HCT116 (cell line): Measurements from ENCODE around the gene MPPED1. TPM values are rescaled to one million over a fixed set of nuclear protein-coding genes. Genes with fewer than 3 reads are reported as not detected.

ENCODE experiments used
- ATAC-seq: fragments of 200-7000 bp; cut with Tn5 transposase; 2 replicates; pipeline ENCODE4 v1.9.1; 2020; ENCODE audit warnings: mild to moderate bottlenecking, moderate library complexity
- BruUV-seq: library from RNA; stranded (reverse); fragments of 400-500 nt; replicated peaks from 2 replicates; lab custom pipeline; 2021; lab: Mats Ljungman, UMichigan
- CTCF ChIA-PET: fragments of 300-600 bp; sonication (Branson Sonifier 250); formaldehyde crosslinking; loops from one replicate; lab custom pipeline; 2021; ENCODE audit warnings: antibody characterized with exemption; lab: Charles Lee
- POLR2A ChIA-PET: fragments of 300-600, 350-600 bp; sonication (Branson Sonifier 250); formaldehyde crosslinking; loops from one replicate; lab custom pipeline; 2021; ENCODE audit warnings: antibody characterized with exemption; lab: Charles Lee
- RAD21 ChIA-PET, 2 experiments: fragments of 300-600 bp; sonication (Branson Sonifier 250); formaldehyde crosslinking; loops; one replicate each; lab custom pipeline; 2023; ENCODE audit warnings: low total read pairs in 2 of 2; ENCODE audit not compliant: uncharacterized antibody in 2 of 2, unreplicated experiment in 2 of 2, low non-redundant PET in 1 of 2; lab: Charles Lee
- DNase-seq: peaks from one replicate; pipeline ENCODE4 v3.0.0-alpha.2; 2010; ENCODE audit warnings: low read depth, low spot score
- H2AFZ ChIP-seq: fragments of 200-600 bp; shearing (Covaris generic), sonication (generic); 2 replicates; pipeline ENCODE4 v1.6.1; 2017; ENCODE audit warnings: low read depth, mixed run types, mixed read lengths, antibody characterized with exemption, low read length; ENCODE audit not compliant: poor library complexity, severe bottlenecking
- H3K27ac ChIP-seq: 2 replicates; pipeline ENCODE4 v1.5.1; 2012; ENCODE audit warnings: low read depth, low read length
- H3K27me3 ChIP-seq: fragments of 200-600 bp; sonication (generic); 2 replicates; pipeline ENCODE4 v1.6.1; 2016; ENCODE audit warnings: mixed run types, low read length, mixed read lengths; ENCODE audit not compliant: insufficient read depth
- H3K36me3 ChIP-seq, 2 experiments: fragments of 200-500 bp in 1 of 2; fragments of 200-600 bp in 1 of 2; sonication (Bioruptor generic) in 1 of 2; sonication (generic) in 1 of 2; 2 replicates each; pipeline versions ENCODE4 v1.5.1 to v1.6.1; 2014 to 2016; ENCODE audit warnings: low read length in 2 of 2, inconsistent platforms in 1 of 2, mixed read lengths in 1 of 2, mixed run types in 1 of 2; ENCODE audit not compliant: insufficient read depth in 2 of 2, control insufficient read depth in 1 of 2
- H3K4me1 ChIP-seq, 2 experiments: fragments of 200-600 bp in 1 of 2; sonication (generic) in 1 of 2; 2 replicates each; pipeline versions ENCODE4 v1.5.1 to v1.6.1; 2012 to 2017; ENCODE audit warnings: low read length in 2 of 2, inconsistent platforms in 1 of 2, mild to moderate bottlenecking in 1 of 2, mixed read lengths in 1 of 2, mixed run types in 1 of 2, moderate library complexity in 1 of 2; ENCODE audit not compliant: insufficient read depth in 2 of 2, control insufficient read depth in 1 of 2
- H3K4me2 ChIP-seq: fragments of 200-600 bp; sonication (generic); 2 replicates; pipeline ENCODE4 v1.6.1; 2017; ENCODE audit warnings: mixed run types, low read length, mixed read lengths
- H3K4me3 ChIP-seq, 2 experiments: fragments of 200-600 bp in 1 of 2; sonication (generic) in 1 of 2; replicated peaks in 1 of 2; 2 replicates each; pipeline ENCODE4 v1.5.1; 2011 to 2016; ENCODE audit warnings: low read length in 2 of 2, control low read depth in 1 of 2, low read depth in 1 of 2, mild to moderate bottlenecking in 1 of 2, mixed read lengths in 1 of 2, mixed run types in 1 of 2
- H3K79me2 ChIP-seq: fragments of 200-600 bp; sonication (generic); 2 replicates; pipeline ENCODE4 v1.6.1; 2017; ENCODE audit warnings: mild to moderate bottlenecking, mixed run types, low read length, moderate library complexity, mixed read lengths; ENCODE audit not compliant: insufficient read depth
- H3K9ac ChIP-seq: fragments of 200-600 bp; sonication (generic); 2 replicates; pipeline ENCODE4 v1.6.1; 2016; ENCODE audit warnings: low read length, mixed read lengths
- H3K9me2 ChIP-seq: fragments of 200-600 bp; sonication (generic), shearing (Covaris generic); 2 replicates; pipeline ENCODE4 v1.6.1; 2017; ENCODE audit warnings: mixed run types, mild to moderate bottlenecking, moderate library complexity; ENCODE audit not compliant: insufficient read depth
- H3K9me3 ChIP-seq, 2 experiments: fragments of 200-500 bp in 1 of 2; fragments of 200-600 bp in 1 of 2; sonication (Bioruptor generic) in 1 of 2; sonication (generic) in 1 of 2; 2 replicates each; pipeline ENCODE4 v1.6.1; 2014 to 2017; ENCODE audit warnings: low read length in 2 of 2, mixed read lengths in 2 of 2, inconsistent platforms in 1 of 2, low read depth in 1 of 2, mild to moderate bottlenecking in 1 of 2, mixed run types in 1 of 2, moderate library complexity in 1 of 2; ENCODE audit not compliant: control insufficient read depth in 1 of 2, insufficient read depth in 1 of 2
- H4K20me1 ChIP-seq: fragments of 200-600 bp; sonication (generic), shearing (Covaris generic); 2 replicates; pipeline ENCODE4 v1.6.1; 2017; ENCODE audit warnings: mixed run types, mild to moderate bottlenecking, moderate library complexity; ENCODE audit not compliant: insufficient read depth
- CBX3 ChIP-seq: IDR thresholded peaks from 2 replicates; pipeline ENCODE4 v1.6.1; 2012; ENCODE audit warnings: low read depth
- CEBPB ChIP-seq: IDR thresholded peaks from 2 replicates; pipeline ENCODE4 v1.6.1; 2012; ENCODE audit warnings: low read depth
- EGR1 ChIP-seq: IDR thresholded peaks from 2 replicates; pipeline ENCODE4 v1.6.1; 2012; ENCODE audit warnings: low read depth
- ELF1 ChIP-seq: IDR thresholded peaks from 2 replicates; pipeline ENCODE4 v1.6.1; 2012; ENCODE audit warnings: low read depth, borderline replicate concordance
- EZH2 ChIP-seq: fragments of 200-600 bp; sonication (generic); IDR thresholded peaks from 2 replicates; pipeline ENCODE4 v1.6.1; 2017; ENCODE audit warnings: antibody characterized with exemption, mixed run types
- EZH2phosphoT487 ChIP-seq: fragments of 200-600 bp; IDR thresholded peaks from 2 replicates; pipeline ENCODE4 v1.6.1; 2018; ENCODE audit warnings: antibody characterized with exemption, borderline replicate concordance
- JUND ChIP-seq: IDR thresholded peaks from 2 replicates; pipeline ENCODE4 v1.6.1; 2012
- POLR2A ChIP-seq: IDR thresholded peaks from 2 replicates; pipeline ENCODE4 v1.7.0; 2011; ENCODE audit warnings: borderline replicate concordance; ENCODE audit not compliant: insufficient read depth, insufficient read length; ENCODE audit errors: extremely low read depth
- POLR2AphosphoS5 ChIP-seq: IDR thresholded peaks from 2 replicates; pipeline ENCODE4 v1.6.1; 2011; ENCODE audit warnings: mild to moderate bottlenecking, low read depth, low read length, moderate library complexity
- RAD21 ChIP-seq: IDR thresholded peaks from 2 replicates; pipeline ENCODE4 v1.6.1; 2012; ENCODE audit warnings: low read depth, mild to moderate bottlenecking
- SIN3A ChIP-seq: IDR thresholded peaks from 2 replicates; pipeline ENCODE4 v1.6.1; 2012; ENCODE audit warnings: low read depth
- SP1 ChIP-seq: IDR thresholded peaks from 2 replicates; pipeline ENCODE4 v1.6.1; 2012; ENCODE audit warnings: low read depth
- SRF ChIP-seq: IDR thresholded peaks from 2 replicates; pipeline ENCODE4 v1.6.1; 2012; ENCODE audit warnings: low read depth
- YY1 ChIP-seq: IDR thresholded peaks from 2 replicates; pipeline ENCODE4 v1.6.1; 2011; ENCODE audit warnings: low read length, low read depth, moderate library complexity, mild to moderate bottlenecking; ENCODE audit not compliant: insufficient replicate concordance; ENCODE audit errors: extremely low read depth
- ZFX ChIP-seq: fragments of 450-650 bp; IDR thresholded peaks from 2 replicates; pipeline ENCODE4 v1.6.1; 2017
- ZNF274 ChIP-seq: fragments of 200-500 bp; sonication (Bioruptor generic); IDR thresholded peaks from 2 replicates; pipeline ENCODE4 v1.6.1; 2014; ENCODE audit warnings: mild to moderate bottlenecking, low read depth, low read length, inconsistent platforms
- intact Hi-C: fragments of 100-400 bp; cut with micrococcal nuclease; formaldehyde crosslinking; loops from 2 replicates; pipeline ENCODE4 v1.10.0; 2022
- total RNA-seq: library from RNA; stranded (reverse); gene quantifications from one replicate; pipeline ENCODE4 v1.2.1, GENCODE V29; 2021; ENCODE audit not compliant: unreplicated experiment
- TF ChIP-seq, protein P1 (sequence below): IDR thresholded peaks from 2 replicates; pipeline ENCODE4 v1.6.1; 2012
- TF ChIP-seq, protein P2 (sequence below): IDR thresholded peaks from 2 replicates; pipeline ENCODE4 v1.6.1; 2012; ENCODE audit warnings: low read depth
- TF ChIP-seq, protein P3 (sequence below), 3 experiments: fragments of 200-600 bp in 1 of 3; sonication (generic) in 1 of 3; IDR thresholded peaks in 2 of 3; conservative IDR thresholded peaks in 1 of 3; 2 replicates each; pipeline ENCODE4 v1.5.1; 2012 to 2017; ENCODE audit warnings: low read depth in 2 of 3, low read length in 2 of 3, antibody characterized with exemption in 1 of 3, borderline replicate concordance in 1 of 3, control low read depth in 1 of 3, mild to moderate bottlenecking in 1 of 3, mixed read lengths in 1 of 3, mixed run types in 1 of 3, moderate library complexity in 1 of 3; ENCODE audit not compliant: insufficient read depth in 1 of 3

The MPPED1 gene
- total RNA-seq, 1 experiment from 2014 or later, result not detected

DNA sequence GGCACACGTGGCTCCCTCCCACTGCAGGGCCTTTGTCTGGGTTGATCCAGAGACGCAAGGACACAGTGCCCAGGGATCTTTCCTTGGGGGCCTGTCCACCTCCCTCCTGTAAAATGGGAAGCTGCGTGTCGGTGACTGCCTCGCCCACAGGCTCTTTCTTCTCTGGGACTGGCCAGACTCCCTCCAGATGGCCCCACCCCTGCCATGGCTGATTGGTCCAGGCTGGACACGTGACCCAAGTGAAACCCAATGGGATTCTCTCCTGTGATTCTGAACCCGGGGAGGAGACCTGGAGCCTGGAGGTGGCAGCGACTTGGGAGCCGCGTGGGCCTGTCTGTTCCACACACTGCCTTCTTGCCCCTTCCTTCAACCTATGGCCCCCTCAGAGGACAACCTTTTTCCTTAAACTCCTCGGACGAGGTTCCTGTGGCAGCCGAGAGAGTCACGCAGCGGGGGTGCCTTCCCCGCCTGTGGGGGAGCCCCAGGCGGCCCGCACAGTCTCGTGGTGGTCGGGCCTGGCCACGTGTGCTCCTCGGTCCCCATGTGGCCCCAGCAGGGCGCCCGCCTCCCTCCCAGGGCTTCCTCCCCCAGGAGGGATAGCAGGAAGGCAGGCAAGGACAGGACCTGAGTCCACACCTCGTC, 12.4 kb upstream of the MPPED1 start:
- intact Hi-C loops, result no loop called here
- H3K79me2 ChIP-seq, result no peaks in the 10 kb centered on the region
- ChIA-PET RAD21 (no interaction called here), CTCF (no interaction called here), POLR2A (no interaction called here)
- no peaks in the 10 kb centered on the region for H4K20me1 ChIP-seq
- H3K4me1 ChIP-seq, result peaks cover 0 to 4% of the 10 kb centered on the region in 2 experiments; a peak in 1 of 4 replicates
- H3K36me3 ChIP-seq, result no peaks in the 10 kb centered on the region
- BruUV-seq, result no TSS peak
- H3K9me3 ChIP-seq, result no peaks in the 10 kb centered on the region
- no peaks in the 10 kb centered on the region for H3K27me3 ChIP-seq
- TF ChIP-seq, protein P1, sequence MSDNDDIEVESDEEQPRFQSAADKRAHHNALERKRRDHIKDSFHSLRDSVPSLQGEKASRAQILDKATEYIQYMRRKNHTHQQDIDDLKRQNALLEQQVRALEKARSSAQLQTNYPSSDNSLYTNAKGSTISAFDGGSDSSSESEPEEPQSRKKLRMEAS, result no peak
- TF ChIP-seq EGR1, result no peak
- TF ChIP-seq POLR2AphosphoS5, result no peak
- TF ChIP-seq SIN3A, result no peak
- TF ChIP-seq ZFX, result no peak
- no peak for TF ChIP-seq ELF1
- TF ChIP-seq JUND, result no peak
- no peak for TF ChIP-seq RAD21
- no peak for TF ChIP-seq YY1
- no peak for TF ChIP-seq POLR2A
- no peak for TF ChIP-seq EZH2
- TF ChIP-seq SRF, result no peak
- no peak for TF ChIP-seq CBX3
- TF ChIP-seq EZH2phosphoT487, result no peak
- no peak overlapping the region for H2AFZ ChIP-seq
- H3K9me2 ChIP-seq, result no peaks in the 10 kb centered on the region
- peak; percentile 77 for ATAC-seq
- DNase-seq, result no peak
- H3K4me3 ChIP-seq, result no peak overlapping the region
- H3K9ac ChIP-seq, result no peak overlapping the region
- no peak overlapping the region for H3K27ac ChIP-seq
- H3K4me2 ChIP-seq, result peak overlapping the region; percentile 3; the same call in 1 of the 2 replicates

DNA sequence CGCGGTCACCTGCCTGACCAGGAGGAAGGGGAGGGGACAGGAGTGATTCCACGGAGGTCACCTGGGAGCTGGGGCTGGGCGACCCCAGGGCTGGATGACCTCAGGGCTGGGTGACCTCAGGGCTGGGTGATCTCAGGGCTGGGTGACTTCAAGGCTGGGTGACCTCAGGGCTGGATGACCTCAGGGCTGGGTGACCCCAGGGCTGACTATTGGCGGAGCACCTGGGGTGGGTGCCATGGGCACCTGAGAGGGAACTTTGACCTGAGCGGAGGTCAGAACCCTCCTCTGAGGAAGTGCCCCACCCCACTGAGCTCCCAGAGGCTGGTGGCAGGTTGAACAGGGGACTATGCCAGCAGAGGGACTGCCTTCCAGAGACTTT, 11.8 kb upstream of the MPPED1 start:
- H3K4me1 ChIP-seq, result peaks cover 0 to 4% of the 10 kb centered on the region in 2 experiments; a peak in 1 of 4 replicates
- ChIA-PET POLR2A (no interaction called here), RAD21 (no interaction called here), CTCF (no interaction called here)
- no peaks in the 10 kb centered on the region for H3K27me3 ChIP-seq
- no peaks in the 10 kb centered on the region for H3K9me2 ChIP-seq
- no peak overlapping the region for H3K27ac ChIP-seq
- BruUV-seq, result no TSS peak
- H3K9me3 ChIP-seq, result no peaks in the 10 kb centered on the region
- ATAC-seq, result no peak
- no peak overlapping the region for H3K4me2 ChIP-seq
- no peaks in the 10 kb centered on the region for H3K36me3 ChIP-seq
- no peak overlapping the region for H2AFZ ChIP-seq
- no peak overlapping the region for H3K9ac ChIP-seq
- H3K4me3 ChIP-seq, result no peak overlapping the region
- intact Hi-C loops, result no loop called here
- no peak for DNase-seq
- no peaks in the 10 kb centered on the region for H4K20me1 ChIP-seq
- H3K79me2 ChIP-seq, result no peaks in the 10 kb centered on the region
- TF ChIP-seq, protein P2, sequence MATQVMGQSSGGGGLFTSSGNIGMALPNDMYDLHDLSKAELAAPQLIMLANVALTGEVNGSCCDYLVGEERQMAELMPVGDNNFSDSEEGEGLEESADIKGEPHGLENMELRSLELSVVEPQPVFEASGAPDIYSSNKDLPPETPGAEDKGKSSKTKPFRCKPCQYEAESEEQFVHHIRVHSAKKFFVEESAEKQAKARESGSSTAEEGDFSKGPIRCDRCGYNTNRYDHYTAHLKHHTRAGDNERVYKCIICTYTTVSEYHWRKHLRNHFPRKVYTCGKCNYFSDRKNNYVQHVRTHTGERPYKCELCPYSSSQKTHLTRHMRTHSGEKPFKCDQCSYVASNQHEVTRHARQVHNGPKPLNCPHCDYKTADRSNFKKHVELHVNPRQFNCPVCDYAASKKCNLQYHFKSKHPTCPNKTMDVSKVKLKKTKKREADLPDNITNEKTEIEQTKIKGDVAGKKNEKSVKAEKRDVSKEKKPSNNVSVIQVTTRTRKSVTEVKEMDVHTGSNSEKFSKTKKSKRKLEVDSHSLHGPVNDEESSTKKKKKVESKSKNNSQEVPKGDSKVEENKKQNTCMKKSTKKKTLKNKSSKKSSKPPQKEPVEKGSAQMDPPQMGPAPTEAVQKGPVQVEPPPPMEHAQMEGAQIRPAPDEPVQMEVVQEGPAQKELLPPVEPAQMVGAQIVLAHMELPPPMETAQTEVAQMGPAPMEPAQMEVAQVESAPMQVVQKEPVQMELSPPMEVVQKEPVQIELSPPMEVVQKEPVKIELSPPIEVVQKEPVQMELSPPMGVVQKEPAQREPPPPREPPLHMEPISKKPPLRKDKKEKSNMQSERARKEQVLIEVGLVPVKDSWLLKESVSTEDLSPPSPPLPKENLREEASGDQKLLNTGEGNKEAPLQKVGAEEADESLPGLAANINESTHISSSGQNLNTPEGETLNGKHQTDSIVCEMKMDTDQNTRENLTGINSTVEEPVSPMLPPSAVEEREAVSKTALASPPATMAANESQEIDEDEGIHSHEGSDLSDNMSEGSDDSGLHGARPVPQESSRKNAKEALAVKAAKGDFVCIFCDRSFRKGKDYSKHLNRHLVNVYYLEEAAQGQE, result no peak
- TF ChIP-seq SP1 (no peak), ZNF274 (no peak), EZH2phosphoT487 (no peak), EZH2 (no peak), CEBPB (no peak)
- TF ChIP-seq, protein P3, sequence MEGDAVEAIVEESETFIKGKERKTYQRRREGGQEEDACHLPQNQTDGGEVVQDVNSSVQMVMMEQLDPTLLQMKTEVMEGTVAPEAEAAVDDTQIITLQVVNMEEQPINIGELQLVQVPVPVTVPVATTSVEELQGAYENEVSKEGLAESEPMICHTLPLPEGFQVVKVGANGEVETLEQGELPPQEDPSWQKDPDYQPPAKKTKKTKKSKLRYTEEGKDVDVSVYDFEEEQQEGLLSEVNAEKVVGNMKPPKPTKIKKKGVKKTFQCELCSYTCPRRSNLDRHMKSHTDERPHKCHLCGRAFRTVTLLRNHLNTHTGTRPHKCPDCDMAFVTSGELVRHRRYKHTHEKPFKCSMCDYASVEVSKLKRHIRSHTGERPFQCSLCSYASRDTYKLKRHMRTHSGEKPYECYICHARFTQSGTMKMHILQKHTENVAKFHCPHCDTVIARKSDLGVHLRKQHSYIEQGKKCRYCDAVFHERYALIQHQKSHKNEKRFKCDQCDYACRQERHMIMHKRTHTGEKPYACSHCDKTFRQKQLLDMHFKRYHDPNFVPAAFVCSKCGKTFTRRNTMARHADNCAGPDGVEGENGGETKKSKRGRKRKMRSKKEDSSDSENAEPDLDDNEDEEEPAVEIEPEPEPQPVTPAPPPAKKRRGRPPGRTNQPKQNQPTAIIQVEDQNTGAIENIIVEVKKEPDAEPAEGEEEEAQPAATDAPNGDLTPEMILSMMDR (IDR thresholded peaks at IDR 0.05 in 2 of 3, conservative IDR thresholded peaks at IDR 0.05 in 1 of 3; ENCODE audit: borderline replicate concordance in 1 of 3, insufficient read depth in 1 of 3, low read depth in 2 of 3, low read length in 2 of 3), result no peak
